Measurements from ENCODE around the gene PWWP2A.
"Not testable (repeated sequence)": the region's sequence is repeated elsewhere in the genome, so short reads cannot be mapped to it uniquely, and the experiment has no call there.

DNA sequence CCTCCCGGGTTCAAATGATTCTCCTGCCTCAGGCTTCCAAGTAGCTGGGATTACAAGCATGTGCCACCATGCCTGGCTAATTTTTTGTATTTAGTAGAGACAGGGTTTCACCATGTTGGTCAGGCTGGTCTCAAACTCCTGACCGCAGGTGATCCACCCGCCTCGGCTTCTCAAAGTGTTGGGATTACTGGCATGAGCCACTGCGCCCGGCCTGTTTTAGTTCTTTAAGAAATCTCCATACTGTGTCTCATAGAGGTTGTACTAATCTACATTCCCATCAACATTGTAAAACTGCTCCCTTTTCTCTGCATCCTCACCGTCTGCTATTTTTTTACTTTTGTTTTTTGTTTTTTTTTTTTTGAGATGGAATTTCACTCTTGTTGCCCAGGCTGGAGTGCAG lies 25.2 kb upstream of the PWWP2A start:
- TF ChIP-seq ESRRA (CRISPR knock-in tag; IDR thresholded peaks at IDR 0.05; ENCODE audit: borderline replicate concordance); JUN (CRISPR knock-in tag; IDR thresholded peaks at IDR 0.05): not testable (repeated sequence)
- TF ChIP-seq, protein P1, sequence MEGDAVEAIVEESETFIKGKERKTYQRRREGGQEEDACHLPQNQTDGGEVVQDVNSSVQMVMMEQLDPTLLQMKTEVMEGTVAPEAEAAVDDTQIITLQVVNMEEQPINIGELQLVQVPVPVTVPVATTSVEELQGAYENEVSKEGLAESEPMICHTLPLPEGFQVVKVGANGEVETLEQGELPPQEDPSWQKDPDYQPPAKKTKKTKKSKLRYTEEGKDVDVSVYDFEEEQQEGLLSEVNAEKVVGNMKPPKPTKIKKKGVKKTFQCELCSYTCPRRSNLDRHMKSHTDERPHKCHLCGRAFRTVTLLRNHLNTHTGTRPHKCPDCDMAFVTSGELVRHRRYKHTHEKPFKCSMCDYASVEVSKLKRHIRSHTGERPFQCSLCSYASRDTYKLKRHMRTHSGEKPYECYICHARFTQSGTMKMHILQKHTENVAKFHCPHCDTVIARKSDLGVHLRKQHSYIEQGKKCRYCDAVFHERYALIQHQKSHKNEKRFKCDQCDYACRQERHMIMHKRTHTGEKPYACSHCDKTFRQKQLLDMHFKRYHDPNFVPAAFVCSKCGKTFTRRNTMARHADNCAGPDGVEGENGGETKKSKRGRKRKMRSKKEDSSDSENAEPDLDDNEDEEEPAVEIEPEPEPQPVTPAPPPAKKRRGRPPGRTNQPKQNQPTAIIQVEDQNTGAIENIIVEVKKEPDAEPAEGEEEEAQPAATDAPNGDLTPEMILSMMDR (IDR thresholded peaks at IDR 0.05) = not testable (repeated sequence)
- TF ChIP-seq, protein P2, sequence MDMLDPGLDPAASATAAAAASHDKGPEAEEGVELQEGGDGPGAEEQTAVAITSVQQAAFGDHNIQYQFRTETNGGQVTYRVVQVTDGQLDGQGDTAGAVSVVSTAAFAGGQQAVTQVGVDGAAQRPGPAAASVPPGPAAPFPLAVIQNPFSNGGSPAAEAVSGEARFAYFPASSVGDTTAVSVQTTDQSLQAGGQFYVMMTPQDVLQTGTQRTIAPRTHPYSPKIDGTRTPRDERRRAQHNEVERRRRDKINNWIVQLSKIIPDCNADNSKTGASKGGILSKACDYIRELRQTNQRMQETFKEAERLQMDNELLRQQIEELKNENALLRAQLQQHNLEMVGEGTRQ (CRISPR knock-in tag; IDR thresholded peaks at IDR 0.05) = not testable (repeated sequence)
- TF ChIP-seq, protein P3, sequence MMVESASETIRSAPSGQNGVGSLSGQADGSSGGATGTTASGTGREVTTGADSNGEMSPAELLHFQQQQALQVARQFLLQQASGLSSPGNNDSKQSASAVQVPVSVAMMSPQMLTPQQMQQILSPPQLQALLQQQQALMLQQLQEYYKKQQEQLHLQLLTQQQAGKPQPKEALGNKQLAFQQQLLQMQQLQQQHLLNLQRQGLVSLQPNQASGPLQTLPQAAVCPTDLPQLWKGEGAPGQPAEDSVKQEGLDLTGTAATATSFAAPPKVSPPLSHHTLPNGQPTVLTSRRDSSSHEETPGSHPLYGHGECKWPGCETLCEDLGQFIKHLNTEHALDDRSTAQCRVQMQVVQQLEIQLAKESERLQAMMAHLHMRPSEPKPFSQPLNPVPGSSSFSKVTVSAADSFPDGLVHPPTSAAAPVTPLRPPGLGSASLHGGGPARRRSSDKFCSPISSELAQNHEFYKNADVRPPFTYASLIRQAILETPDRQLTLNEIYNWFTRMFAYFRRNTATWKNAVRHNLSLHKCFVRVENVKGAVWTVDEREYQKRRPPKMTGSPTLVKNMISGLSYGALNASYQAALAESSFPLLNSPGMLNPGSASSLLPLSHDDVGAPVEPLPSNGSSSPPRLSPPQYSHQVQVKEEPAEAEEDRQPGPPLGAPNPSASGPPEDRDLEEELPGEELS (CRISPR knock-in tag; IDR thresholded peaks at IDR 0.05) = not testable (repeated sequence)
- TF ChIP-seq, protein P4, sequence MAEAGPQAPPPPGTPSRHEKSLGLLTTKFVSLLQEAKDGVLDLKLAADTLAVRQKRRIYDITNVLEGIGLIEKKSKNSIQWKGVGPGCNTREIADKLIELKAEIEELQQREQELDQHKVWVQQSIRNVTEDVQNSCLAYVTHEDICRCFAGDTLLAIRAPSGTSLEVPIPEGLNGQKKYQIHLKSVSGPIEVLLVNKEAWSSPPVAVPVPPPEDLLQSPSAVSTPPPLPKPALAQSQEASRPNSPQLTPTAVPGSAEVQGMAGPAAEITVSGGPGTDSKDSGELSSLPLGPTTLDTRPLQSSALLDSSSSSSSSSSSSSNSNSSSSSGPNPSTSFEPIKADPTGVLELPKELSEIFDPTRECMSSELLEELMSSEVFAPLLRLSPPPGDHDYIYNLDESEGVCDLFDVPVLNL (CRISPR knock-in tag; IDR thresholded peaks at IDR 0.05; ENCODE audit: borderline replicate concordance, low read depth) = not testable (repeated sequence)
- TF ChIP-seq, protein P5, sequence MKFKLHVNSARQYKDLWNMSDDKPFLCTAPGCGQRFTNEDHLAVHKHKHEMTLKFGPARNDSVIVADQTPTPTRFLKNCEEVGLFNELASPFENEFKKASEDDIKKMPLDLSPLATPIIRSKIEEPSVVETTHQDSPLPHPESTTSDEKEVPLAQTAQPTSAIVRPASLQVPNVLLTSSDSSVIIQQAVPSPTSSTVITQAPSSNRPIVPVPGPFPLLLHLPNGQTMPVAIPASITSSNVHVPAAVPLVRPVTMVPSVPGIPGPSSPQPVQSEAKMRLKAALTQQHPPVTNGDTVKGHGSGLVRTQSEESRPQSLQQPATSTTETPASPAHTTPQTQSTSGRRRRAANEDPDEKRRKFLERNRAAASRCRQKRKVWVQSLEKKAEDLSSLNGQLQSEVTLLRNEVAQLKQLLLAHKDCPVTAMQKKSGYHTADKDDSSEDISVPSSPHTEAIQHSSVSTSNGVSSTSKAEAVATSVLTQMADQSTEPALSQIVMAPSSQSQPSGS (CRISPR knock-in tag; IDR thresholded peaks at IDR 0.05; ENCODE audit: borderline replicate concordance, low read depth) = not testable (repeated sequence)
- TF ChIP-seq, protein P6, sequence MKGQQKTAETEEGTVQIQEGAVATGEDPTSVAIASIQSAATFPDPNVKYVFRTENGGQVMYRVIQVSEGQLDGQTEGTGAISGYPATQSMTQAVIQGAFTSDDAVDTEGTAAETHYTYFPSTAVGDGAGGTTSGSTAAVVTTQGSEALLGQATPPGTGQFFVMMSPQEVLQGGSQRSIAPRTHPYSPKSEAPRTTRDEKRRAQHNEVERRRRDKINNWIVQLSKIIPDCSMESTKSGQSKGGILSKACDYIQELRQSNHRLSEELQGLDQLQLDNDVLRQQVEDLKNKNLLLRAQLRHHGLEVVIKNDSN (CRISPR knock-in tag; IDR thresholded peaks at IDR 0.05) = not testable (repeated sequence)
- TF ChIP-seq, protein P7, sequence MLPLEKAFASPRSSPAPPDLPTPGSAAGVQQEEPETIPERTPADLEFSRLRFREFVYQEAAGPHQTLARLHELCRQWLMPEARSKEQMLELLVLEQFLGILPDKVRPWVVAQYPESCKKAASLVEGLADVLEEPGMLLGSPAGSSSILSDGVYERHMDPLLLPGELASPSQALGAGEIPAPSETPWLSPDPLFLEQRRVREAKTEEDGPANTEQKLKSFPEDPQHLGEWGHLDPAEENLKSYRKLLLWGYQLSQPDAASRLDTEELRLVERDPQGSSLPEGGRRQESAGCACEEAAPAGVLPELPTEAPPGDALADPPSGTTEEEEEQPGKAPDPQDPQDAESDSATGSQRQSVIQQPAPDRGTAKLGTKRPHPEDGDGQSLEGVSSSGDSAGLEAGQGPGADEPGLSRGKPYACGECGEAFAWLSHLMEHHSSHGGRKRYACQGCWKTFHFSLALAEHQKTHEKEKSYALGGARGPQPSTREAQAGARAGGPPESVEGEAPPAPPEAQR (CRISPR knock-in tag; IDR thresholded peaks at IDR 0.05) = not testable (repeated sequence)
- TF ChIP-seq, protein P8, sequence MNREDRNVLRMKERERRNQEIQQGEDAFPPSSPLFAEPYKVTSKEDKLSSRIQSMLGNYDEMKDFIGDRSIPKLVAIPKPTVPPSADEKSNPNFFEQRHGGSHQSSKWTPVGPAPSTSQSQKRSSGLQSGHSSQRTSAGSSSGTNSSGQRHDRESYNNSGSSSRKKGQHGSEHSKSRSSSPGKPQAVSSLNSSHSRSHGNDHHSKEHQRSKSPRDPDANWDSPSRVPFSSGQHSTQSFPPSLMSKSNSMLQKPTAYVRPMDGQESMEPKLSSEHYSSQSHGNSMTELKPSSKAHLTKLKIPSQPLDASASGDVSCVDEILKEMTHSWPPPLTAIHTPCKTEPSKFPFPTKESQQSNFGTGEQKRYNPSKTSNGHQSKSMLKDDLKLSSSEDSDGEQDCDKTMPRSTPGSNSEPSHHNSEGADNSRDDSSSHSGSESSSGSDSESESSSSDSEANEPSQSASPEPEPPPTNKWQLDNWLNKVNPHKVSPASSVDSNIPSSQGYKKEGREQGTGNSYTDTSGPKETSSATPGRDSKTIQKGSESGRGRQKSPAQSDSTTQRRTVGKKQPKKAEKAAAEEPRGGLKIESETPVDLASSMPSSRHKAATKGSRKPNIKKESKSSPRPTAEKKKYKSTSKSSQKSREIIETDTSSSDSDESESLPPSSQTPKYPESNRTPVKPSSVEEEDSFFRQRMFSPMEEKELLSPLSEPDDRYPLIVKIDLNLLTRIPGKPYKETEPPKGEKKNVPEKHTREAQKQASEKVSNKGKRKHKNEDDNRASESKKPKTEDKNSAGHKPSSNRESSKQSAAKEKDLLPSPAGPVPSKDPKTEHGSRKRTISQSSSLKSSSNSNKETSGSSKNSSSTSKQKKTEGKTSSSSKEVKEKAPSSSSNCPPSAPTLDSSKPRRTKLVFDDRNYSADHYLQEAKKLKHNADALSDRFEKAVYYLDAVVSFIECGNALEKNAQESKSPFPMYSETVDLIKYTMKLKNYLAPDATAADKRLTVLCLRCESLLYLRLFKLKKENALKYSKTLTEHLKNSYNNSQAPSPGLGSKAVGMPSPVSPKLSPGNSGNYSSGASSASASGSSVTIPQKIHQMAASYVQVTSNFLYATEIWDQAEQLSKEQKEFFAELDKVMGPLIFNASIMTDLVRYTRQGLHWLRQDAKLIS (CRISPR knock-in tag; IDR thresholded peaks at IDR 0.05; ENCODE audit: borderline replicate concordance) = not testable (repeated sequence)
- TF ChIP-seq, protein P9, sequence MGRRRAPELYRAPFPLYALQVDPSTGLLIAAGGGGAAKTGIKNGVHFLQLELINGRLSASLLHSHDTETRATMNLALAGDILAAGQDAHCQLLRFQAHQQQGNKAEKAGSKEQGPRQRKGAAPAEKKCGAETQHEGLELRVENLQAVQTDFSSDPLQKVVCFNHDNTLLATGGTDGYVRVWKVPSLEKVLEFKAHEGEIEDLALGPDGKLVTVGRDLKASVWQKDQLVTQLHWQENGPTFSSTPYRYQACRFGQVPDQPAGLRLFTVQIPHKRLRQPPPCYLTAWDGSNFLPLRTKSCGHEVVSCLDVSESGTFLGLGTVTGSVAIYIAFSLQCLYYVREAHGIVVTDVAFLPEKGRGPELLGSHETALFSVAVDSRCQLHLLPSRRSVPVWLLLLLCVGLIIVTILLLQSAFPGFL (CRISPR knock-in tag; IDR thresholded peaks at IDR 0.05; ENCODE audit: borderline replicate concordance) = not testable (repeated sequence)

All from WTC11 (cell line).